GM12891 (cell line): ENCODE data around the gene VAMP2.

Source experiments
- PAX5 ChIP-seq: IDR thresholded peaks from 2 replicates; pipeline ENCODE4 v1.6.1; 2011; ENCODE audit warnings: low read length, moderate library complexity, mild to moderate bottlenecking; ENCODE audit not compliant: insufficient read depth, severe bottlenecking
- POLR2A ChIP-seq: IDR thresholded peaks from 2 replicates; pipeline ENCODE4 v1.6.1; 2011; ENCODE audit warnings: low read depth, low read length, control low read depth
- POLR2AphosphoS5 ChIP-seq: IDR thresholded peaks from 2 replicates; pipeline ENCODE4 v1.6.1; 2011; ENCODE audit warnings: low read depth, low read length, control low read depth
- SPI1 ChIP-seq: IDR thresholded peaks from 2 replicates; pipeline ENCODE4 v1.6.1; 2011; ENCODE audit warnings: low read depth, low read length, control low read depth
- TAF1 ChIP-seq: IDR thresholded peaks from 2 replicates; pipeline ENCODE4 v1.6.1; 2011; ENCODE audit warnings: low read depth, low read length, control low read depth

GRCh38 chr17:8173871-8174322 is 11.1 kb upstream of the VAMP2 start:
- TF ChIP-seq PAX5 (no peak), POLR2AphosphoS5 (no peak), POLR2A (no peak), SPI1 (no peak), TAF1 (no peak)
